ENCODE results near the gene NFE2L3. TPM values are rescaled to one million over a fixed set of nuclear protein-coding genes. Genes with fewer than 3 reads are reported as not detected.
A peak's percentile ranks its signal among the peaks of the same experiment; 100 is the strongest.
"Not testable (repeated sequence)": the region's sequence is repeated elsewhere in the genome, so short reads cannot be mapped to it uniquely, and the experiment has no call there.

NFE2L3 gene
- total and polyA plus RNA-seq, 8 donors, result 1.2 to 10.3 (median 2.4) TPM

- WGBS, 2 donors, result 60 to 65% methylated on average over 3 of the region's 3 CpGs
Measured at GRCh38 chr7:26181474-26182227, 29.7 kb downstream of the NFE2L3 start.

GRCh38 chr7:26182283-26182682, 30.3 kb downstream of the NFE2L3 start:
- ATAC-seq (peak in 1 of 4 donors; percentile 3), DNase-seq (peak in 4 of 6 donors; percentile 23 to 67 (median 48)), FAIRE-seq (no peak)
- Histone ChIP-seq H3K27ac (no peak overlapping the region), H3K27me3 (no peaks in the 10 kb centered on the region), H3K4me1 (peaks cover 13 to 18% (median 14%) of the 10 kb centered on the region in 3 donors), H3K4me3 (no peak overlapping the region), H3K9me3 (no peaks in the 10 kb centered on the region), H3K36me3 (peaks cover 0 to 6% (median 0%) of the 10 kb centered on the region in 3 donors)
- WGBS, 2 donors, result 31 to 42% methylated on average over 6 of the region's 6 CpGs
- no peak for TF ChIP-seq CTCF (IDR thresholded peaks at IDR 0.05)
- intact Hi-C loops (cut with DNase I), result no loop called here

More at GRCh38 chr7:26181474-26182227, 29.7 kb downstream of the NFE2L3 start:
- FAIRE-seq, result no peak
- Histone ChIP-seq H3K27me3 (no peaks in the 10 kb centered on the region), H3K36me3 (peaks cover 0 to 6% (median 0%) of the 10 kb centered on the region in 3 donors), H3K9me3 (no peaks in the 10 kb centered on the region), H3K4me1 (peaks cover 9 to 13% (median 12%) of the 10 kb centered on the region in 3 donors), H3K4me3 (no peak overlapping the region), H3K27ac (peak overlapping the region in 2 of 4 donors; percentile 45 to 65)
- intact Hi-C loops (cut with DNase I), result no loop called here
- TF ChIP-seq CTCF (IDR thresholded peaks at IDR 0.05), result no peak
- ATAC-seq, result no peak
- DNase-seq, result no peak

- WGBS, 2 donors, result 67 to 69% methylated on average over 8 of the region's 8 CpGs
- peak in 2 of 4 donors; percentile 0 to 3 for ATAC-seq
- no peaks in the 10 kb centered on the region for H3K27me3 ChIP-seq
- no peak overlapping the region for H3K4me3 ChIP-seq
- FAIRE-seq, result no peak
- peak in 1 of 6 donors; percentile 16 for DNase-seq
- no peaks in the 10 kb centered on the region for H3K9me3 ChIP-seq
- no peak for TF ChIP-seq CTCF (IDR thresholded peaks at IDR 0.05)
- intact Hi-C loops (cut with DNase I), result no loop called here
- H3K4me1 ChIP-seq, result peaks cover 13 to 22% (median 17%) of the 10 kb centered on the region in 3 donors
- H3K36me3 ChIP-seq, result peaks cover 0 to 6% (median 0%) of the 10 kb centered on the region in 3 donors
- no peak overlapping the region for H3K27ac ChIP-seq
Measured at GRCh38 chr7:26182706-26183105, 30.7 kb downstream of the NFE2L3 start.

- ATAC-seq (peak in 2 of 4 donors; percentile 5 to 6), DNase-seq (no peak), FAIRE-seq (no peak)
- Histone ChIP-seq H3K9me3 (no peaks in the 10 kb centered on the region), H3K27me3 (no peaks in the 10 kb centered on the region), H3K4me1 (peaks cover 13 to 22% (median 17%) of the 10 kb centered on the region in 3 donors), H3K27ac (no peak overlapping the region), H3K4me3 (no peak overlapping the region), H3K36me3 (peaks cover 0 to 10% (median 7%) of the 10 kb centered on the region in 3 donors)
- WGBS, 2 donors, result 61 to 64% methylated on average over 4 of the region's 4 CpGs
- TF ChIP-seq CTCF (IDR thresholded peaks at IDR 0.05), result no peak
- intact Hi-C loops (cut with DNase I), result no loop called here
Measured at GRCh38 chr7:26183545-26184280, 31.7 kb downstream of the NFE2L3 start.

- peaks cover 0 to 18% (median 15%) of the 10 kb centered on the region in 3 donors for H3K36me3 ChIP-seq
- DNase-seq; H3K27ac ChIP-seq; FAIRE-seq; ATAC-seq; H3K9me3 ChIP-seq; intact Hi-C loops (cut with DNase I); H3K27me3 ChIP-seq; H3K4me3 ChIP-seq: not testable (repeated sequence)
- peaks cover 13 to 26% (median 24%) of the 10 kb centered on the region in 3 donors for H3K4me1 ChIP-seq
- WGBS, 2 donors, result 37 to 51% methylated on average over 4 of the region's 4 CpGs
Measured at GRCh38 chr7:26184281-26185101, 32.5 kb downstream of the NFE2L3 start.

Measured in pancreas (tissue), 10 donors.